EH (cell line): ENCODE data around the gene TPCN2.
A peak's percentile ranks its signal among the peaks of the same experiment; 100 is the strongest.

Experiments
- DNase-seq: peaks from one replicate; pipeline ENCODE4 v3.0.0-alpha.2; 2015; ENCODE audit warnings: low read depth

TPCN2 gene

DNA sequence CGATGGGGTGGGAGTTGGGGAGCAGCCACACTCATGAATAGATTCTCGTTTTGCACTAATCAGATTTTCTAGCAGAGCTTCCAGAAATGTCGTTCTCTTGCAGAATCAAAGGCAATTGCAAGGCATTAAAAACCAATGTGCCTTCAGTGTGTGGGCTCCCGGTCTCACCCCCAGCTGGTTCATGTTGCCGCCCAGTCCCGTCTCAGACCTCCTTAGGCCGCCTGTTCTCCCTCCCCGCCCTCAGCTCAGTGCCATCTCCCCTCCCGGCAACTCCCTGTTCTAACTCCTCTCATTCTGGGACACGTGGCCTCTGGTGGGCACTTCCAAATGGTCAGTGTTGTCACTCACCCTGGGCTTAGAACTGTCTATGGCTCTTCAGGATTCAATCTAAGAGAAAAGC, 64.5 kb downstream of the TPCN2 start:
- DNase-seq, result no peak

GRCh38 chr11:69113646-69114340, 65.1 kb downstream of the TPCN2 start:
- no peak for DNase-seq

DNA sequence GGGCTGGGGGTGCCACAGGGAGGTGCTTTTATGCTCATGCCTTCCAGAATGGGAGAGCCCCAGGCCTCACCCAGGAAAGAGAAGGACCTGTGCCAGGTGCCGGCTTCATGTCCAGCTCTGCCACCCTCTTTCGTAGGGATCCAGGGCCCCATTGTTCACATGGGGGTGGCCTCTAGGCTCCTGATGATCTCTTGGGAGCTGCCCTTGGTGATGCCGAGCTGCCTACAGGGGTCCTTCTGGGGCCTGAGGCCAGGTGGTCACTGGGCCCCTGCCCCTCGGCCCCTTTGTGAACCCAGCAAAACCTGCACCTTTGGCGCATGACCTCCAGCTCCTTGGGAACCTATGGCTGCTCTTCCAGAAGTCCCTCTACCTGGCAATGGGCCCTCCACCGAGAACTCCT, 65.6 kb downstream of the TPCN2 start:
- no peak for DNase-seq

- no peak for DNase-seq
Observed at GRCh38 chr11:69114811-69115523, 66.2 kb downstream of the TPCN2 start.

- no peak for DNase-seq
Observed at GRCh38 chr11:69115586-69116560, 67.1 kb downstream of the TPCN2 start.

GRCh38 chr11:69116671-69117070, 67.9 kb downstream of the TPCN2 start:
- DNase-seq, result no peak

GRCh38 chr11:69119190-69119589, 70.5 kb downstream of the TPCN2 start:
- DNase-seq, result no peak

DNA sequence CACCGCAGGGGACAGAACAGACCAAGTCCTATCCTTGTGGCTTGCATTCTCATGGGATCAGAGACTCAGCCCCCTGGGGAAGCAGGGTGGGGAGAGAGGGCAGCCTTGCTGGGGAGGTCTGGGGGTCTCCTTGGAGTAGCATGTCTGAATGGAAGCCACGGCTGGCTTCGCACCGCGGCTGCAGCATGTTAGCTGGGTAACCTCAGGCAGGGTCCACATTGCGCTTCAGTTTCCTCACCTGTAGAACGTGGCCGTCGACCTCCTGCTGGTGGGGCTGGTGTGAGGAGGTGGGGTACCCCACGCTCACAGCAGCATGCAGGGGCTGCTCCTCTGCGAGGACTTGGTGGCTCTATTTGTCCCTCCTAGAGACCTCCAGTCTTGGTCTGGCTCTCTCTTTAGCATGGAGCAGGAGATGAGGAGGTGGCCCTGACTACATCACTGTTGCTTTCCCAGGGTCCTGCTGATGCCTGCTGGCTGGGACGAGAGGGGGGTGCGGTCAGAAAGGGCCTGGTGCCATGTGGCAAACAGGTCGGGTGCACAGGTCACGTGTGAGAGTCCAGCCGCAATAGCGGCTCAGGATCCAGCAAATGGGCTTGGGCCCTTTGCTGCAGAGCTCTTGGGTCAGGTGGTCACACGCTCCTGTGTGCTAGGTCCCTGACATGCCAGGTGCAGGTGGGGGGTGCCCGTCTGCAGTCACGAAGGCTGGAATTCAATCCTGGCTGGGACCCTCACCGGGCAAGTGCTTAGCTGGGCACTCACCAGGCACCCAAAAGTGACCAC, 71.6 kb downstream of the TPCN2 start:
- DNase-seq, result no peak

GRCh38 chr11:69121021-69121420, 72.3 kb downstream of the TPCN2 start:
- DNase-seq, result no peak

GRCh38 chr11:69121621-69122325, 73.0 kb downstream of the TPCN2 start:
- no peak for DNase-seq

DNA sequence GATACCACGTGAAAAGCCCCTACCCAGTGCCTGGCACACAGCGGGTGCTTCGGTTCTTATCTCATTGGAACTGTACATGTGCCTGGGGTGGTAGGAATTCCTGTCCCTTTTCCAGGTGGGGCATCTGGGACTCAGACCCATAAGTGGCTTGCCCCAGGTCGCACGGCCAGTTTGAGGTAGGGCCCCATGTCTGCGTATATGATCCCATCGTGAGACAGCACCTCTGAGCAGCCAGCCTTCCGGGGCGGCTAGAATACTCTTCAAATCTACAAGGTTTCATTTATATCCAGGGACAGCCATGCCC, 73.5 kb downstream of the TPCN2 start:
- no peak for DNase-seq

DNA sequence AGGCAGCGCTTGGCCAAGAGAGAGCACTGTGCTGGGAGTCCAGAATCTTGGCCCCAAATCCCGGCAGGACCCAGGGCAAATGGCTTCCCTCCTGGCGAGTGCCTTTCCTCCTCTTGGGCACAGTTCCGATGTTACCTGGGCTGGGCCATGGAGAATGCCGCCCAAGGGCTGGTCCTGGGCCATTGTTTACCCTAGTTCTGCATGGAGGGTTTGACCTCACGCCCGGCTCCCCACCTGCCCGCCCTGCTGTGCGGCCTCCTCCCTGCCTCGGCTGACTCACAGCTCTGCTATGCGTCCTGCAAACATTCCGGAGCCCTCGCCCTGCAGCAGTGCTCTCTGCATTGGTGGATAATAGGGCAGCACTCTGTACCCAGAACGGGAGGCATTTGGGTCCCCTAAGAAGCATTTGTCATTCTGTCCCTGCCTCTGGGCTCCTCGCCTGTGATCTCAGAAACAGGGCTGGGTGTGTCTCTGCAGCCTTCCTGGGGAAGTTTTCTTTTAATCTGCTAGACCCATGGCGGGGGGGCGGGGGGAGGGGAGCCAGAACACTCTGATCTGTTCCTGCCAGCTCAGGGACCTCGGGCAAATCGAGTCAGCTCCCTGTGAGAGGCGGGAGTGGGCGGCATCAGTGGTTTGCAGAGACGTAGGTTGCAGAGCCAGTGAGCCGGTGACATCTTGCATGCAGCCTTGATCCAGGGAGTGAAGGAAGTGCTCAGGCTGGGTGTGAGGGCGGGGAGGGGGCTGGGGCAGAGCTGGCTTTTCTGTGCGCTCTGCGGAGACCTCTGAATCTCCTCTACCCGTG, 74.1 kb downstream of the TPCN2 start:
- DNase-seq, result peak; percentile 83

GRCh38 chr11:69123593-69124545, 75.1 kb downstream of the TPCN2 start:
- no peak for DNase-seq

GRCh38 chr11:69125861-69126260, 77.1 kb downstream of the TPCN2 start:
- no peak for DNase-seq

GRCh38 chr11:69126286-69126685, 77.6 kb downstream of the TPCN2 start:
- DNase-seq, result no peak

- no peak for DNase-seq
Observed at GRCh38 chr11:69127081-69127850, 78.5 kb downstream of the TPCN2 start.

- no peak for DNase-seq
Observed at GRCh38 chr11:69127884-69128283, 79.2 kb downstream of the TPCN2 start.

DNA sequence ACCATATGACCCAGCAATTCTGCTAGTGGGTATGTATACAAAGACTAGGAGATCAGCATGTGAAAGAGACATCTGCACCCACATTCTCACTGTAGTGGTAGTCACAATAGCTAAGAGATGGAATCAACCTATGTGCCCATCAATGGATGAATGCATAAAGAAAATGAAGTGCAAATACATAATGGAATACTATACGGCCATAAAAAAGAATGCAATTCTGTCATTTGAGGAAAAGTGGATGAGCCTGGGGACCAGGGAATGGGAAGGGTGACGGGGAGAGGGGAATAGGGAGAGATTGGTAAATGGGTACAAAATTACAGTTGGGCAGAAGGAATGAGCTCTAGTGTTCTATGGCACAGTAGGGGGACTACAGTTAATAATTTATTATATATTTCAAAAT, 80.3 kb downstream of the TPCN2 start:
- DNase-seq, result no peak

DNA sequence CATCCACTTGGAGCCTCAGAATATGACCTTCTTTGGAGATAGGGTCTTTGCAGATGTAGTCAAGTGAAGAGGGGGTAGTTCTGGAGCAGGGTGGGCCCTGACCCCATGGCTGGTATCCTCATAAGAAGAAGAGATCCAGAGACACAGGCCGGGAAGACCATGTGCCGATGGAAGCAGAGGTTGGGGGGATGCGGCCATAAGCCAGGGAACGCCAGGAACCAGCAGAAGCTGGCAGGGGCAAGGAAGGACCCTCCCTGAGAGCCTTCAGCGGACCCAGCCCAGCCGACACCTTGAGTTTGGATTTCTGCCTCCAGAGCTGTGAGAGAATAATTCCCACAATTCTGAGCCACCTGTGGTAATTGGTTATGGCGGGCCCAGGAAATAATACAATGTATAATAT, 80.9 kb downstream of the TPCN2 start:
- no peak for DNase-seq
